ENCODE results near the gene ARSK. TPM values are rescaled to one million over a fixed set of nuclear protein-coding genes. Genes with fewer than 3 reads are reported as not detected.

The ARSK gene
- total and polyA plus RNA-seq, 2 of the 4 experiments (the other 2 are of a cell fraction), result 15.1 to 22.0 TPM

- no TSS peak for BruUV-seq (replicated peaks)
- Histone ChIP-seq H3K36me3 (ENCODE audit: control insufficient read depth, insufficient read depth, low read length) (no peaks in the 10 kb centered on the region), H3K27me3 (ENCODE audit: control insufficient read depth, insufficient read depth, low read length) (no peaks in the 10 kb centered on the region), H3K27ac (ENCODE audit: insufficient read depth, low read length) (no peak overlapping the region), H3K4me3 (ENCODE audit: insufficient read depth, low read depth, low read length) (no peak overlapping the region), H4K8ac (ENCODE audit: low read depth in 2 of 2, low read length in 2 of 2) (no peak overlapping the region), H2AK5ac (ENCODE audit: low read depth, low read length) (no peak overlapping the region), H3K79me1 (ENCODE audit: low read depth in 1 of 2, low read length in 2 of 2) (no peaks in the 10 kb centered on the region), H3K9me3 (ENCODE audit: control insufficient read depth, insufficient read depth, low read length) (no peaks in the 10 kb centered on the region), H3K4me1 (ENCODE audit: control insufficient read depth, insufficient read depth, low read length) (peaks cover 13% of the 10 kb centered on the region), H4K91ac (ENCODE audit: insufficient read depth, low read depth, low read length) (no peak overlapping the region), H3K9me1 (ENCODE audit: insufficient read depth, low read length) (no peaks in the 10 kb centered on the region), H3K4ac (ENCODE audit: low read depth, low read length) (no peak overlapping the region), H3K18ac (ENCODE audit: low read depth, low read length) (no peak overlapping the region), H2BK15ac (ENCODE audit: low read depth, low read length) (no peak overlapping the region; the same call in 2 of the 3 replicates), H2AK9ac (replicated peaks; ENCODE audit: low read depth, low read length, poor library complexity) (no peak overlapping the region), H3K9ac (ENCODE audit: low read depth, low read length) (no peak overlapping the region), H3K4me2 (ENCODE audit: low read depth, low read length) (no peak overlapping the region), H3K14ac (replicated peaks; ENCODE audit: low read depth, low read length) (no peak overlapping the region), H2AFZ (replicated peaks; ENCODE audit: low read length, poor library complexity) (no peak overlapping the region), H2BK120ac (ENCODE audit: low read depth, low read length) (no peak overlapping the region), H2BK5ac (ENCODE audit: low read depth, low read length, poor library complexity, severe bottlenecking) (no peak overlapping the region), H3K56ac (ENCODE audit: extremely low read depth, insufficient read depth, low read length) (no peak overlapping the region), H2BK20ac (ENCODE audit: low read depth, low read length) (no peak overlapping the region), H4K5ac (ENCODE audit: low read depth, low read length) (no peak overlapping the region), H4K20me1 (ENCODE audit: insufficient read depth, low read length) (no peaks in the 10 kb centered on the region), H3K23ac (ENCODE audit: low read depth, low read length) (no peak overlapping the region)
- TF ChIP-seq MXI1 (IDR thresholded peaks at IDR 0.05; ENCODE audit: borderline replicate concordance, low read depth, low read length) (no peak), NFE2L2 (IDR thresholded peaks at IDR 0.05; ENCODE audit: low read depth, low read length) (no peak), POLR2A (IDR thresholded peaks at IDR 0.05; ENCODE audit: low read depth, low read length) (no peak)
- dilution Hi-C loops (cut with HindIII; ENCODE audit: low sequenced_read_pairs, unreplicated experiment), result no loop called here
- DNase-seq, result no peak
- WGBS, 2 experiments (ENCODE audit: extremely low coverage in 2 of 2, insufficient read length in 1 of 2), result no CpG with 5 or more reads among the region's 5 CpGs
- in situ Hi-C loops (cut with MboI; ENCODE audit: low sequenced_read_pairs), result no loop called here
- POLR2A ChIA-PET (ENCODE audit: unreplicated experiment), result no interaction called here
- ATAC-seq (ENCODE audit: low read depth), result no peak
- CTCF ChIA-PET, result no interaction called here
- intact Hi-C loops (cut with micrococcal nuclease), result no loop called here
These were observed 68.8 kb downstream of the ARSK start for GRCh38 chr5:95623706-95624105.
